Erythroblast (primary cell): ENCODE data around the gene RNF213.

Experiments
- GATA1 ChIP-seq: IDR thresholded peaks from 2 replicates; pipeline ENCODE4 v1.6.1; 2011; ENCODE audit warnings: low read depth, mild to moderate bottlenecking, control low read depth, low read length, moderate library complexity
- POLR2A ChIP-seq: IDR thresholded peaks from 2 replicates; pipeline ENCODE4 v1.6.1; 2011; ENCODE audit warnings: mild to moderate bottlenecking, low read length

DNA sequence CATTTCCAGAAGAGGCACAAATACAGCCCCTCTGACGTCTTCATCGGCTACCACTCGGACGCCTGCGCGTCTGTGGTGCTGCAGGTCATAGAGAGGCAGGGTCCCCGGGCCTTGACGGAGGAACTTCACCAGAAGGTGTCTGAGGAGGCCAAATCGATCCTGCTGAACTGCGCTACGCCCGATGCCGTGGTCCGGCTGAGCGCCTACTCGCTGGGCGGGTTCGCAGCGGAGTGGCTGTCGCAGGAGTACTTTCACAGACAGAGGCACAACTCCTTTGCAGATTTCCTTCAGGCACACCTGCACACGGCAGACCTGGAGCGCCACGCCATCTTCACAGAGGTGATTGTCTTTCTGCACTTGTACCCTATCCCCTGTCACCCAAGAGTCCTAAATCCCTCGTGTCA lies 87.3 kb downstream of the RNF213 start:
- TF ChIP-seq POLR2A (no peak), GATA1 (no peak)
